ENCODE data around the gene HS3ST4. TPM values are rescaled to one million over a fixed set of nuclear protein-coding genes. Genes with fewer than 3 reads are reported as not detected.
A peak's percentile ranks its signal among the peaks of the same experiment; 100 is the strongest.

The HS3ST4 gene
- total and polyA plus RNA-seq, 2 donors from 2014 or later: not detected

GRCh38 chr16:25888868-25889267, 197.1 kb downstream of the HS3ST4 start:
- no peak overlapping the region for H3K9ac ChIP-seq (ENCODE audit: low read length in 3 of 3)
- TF ChIP-seq CTCF (IDR thresholded peaks at IDR 0.05; ENCODE audit: borderline replicate concordance, extremely low read depth, insufficient read depth): no peak
- intact Hi-C loops (cut with DNase I): no loop called here
- no peaks in the 10 kb centered on the region for H3K9me3 ChIP-seq (ENCODE audit: control insufficient read depth in 2 of 3, insufficient read depth in 1 of 3, low read length in 3 of 3)
- DNase-seq (no peak), FAIRE-seq (no peak)
- no peak overlapping the region for H3K4me3 ChIP-seq (ENCODE audit: low read length in 3 of 3)
- H3K27me3 ChIP-seq (ENCODE audit: control insufficient read depth, insufficient read depth, low read length): no peaks in the 10 kb centered on the region
- H3K36me3 ChIP-seq (ENCODE audit: control insufficient read depth in 2 of 3, insufficient read depth in 3 of 3, low read length in 3 of 3): no peaks in the 10 kb centered on the region
- no peaks in the 10 kb centered on the region for H3K4me1 ChIP-seq (ENCODE audit: control insufficient read depth in 2 of 3, insufficient read depth in 2 of 3, low read depth in 1 of 3, low read length in 3 of 3)
- H3K27ac ChIP-seq (ENCODE audit: low read depth in 2 of 2, low read length in 2 of 2): no peak overlapping the region

- H3K27ac ChIP-seq (ENCODE audit: low read depth in 2 of 2, low read length in 2 of 2): no peak overlapping the region
- DNase-seq (no peak), FAIRE-seq (no peak)
- no peak overlapping the region for H3K9ac ChIP-seq (ENCODE audit: low read length in 3 of 3)
- no peak for TF ChIP-seq CTCF (IDR thresholded peaks at IDR 0.05; ENCODE audit: borderline replicate concordance, extremely low read depth, insufficient read depth)
- no peaks in the 10 kb centered on the region for H3K36me3 ChIP-seq (ENCODE audit: control insufficient read depth in 2 of 3, insufficient read depth in 3 of 3, low read length in 3 of 3)
- no peak overlapping the region for H3K4me3 ChIP-seq (ENCODE audit: low read length in 3 of 3)
- peaks cover 0 to 3% (median 3%) of the 10 kb centered on the region in 3 donors for H3K4me1 ChIP-seq (ENCODE audit: control insufficient read depth in 2 of 3, insufficient read depth in 2 of 3, low read depth in 1 of 3, low read length in 3 of 3)
- intact Hi-C loops (cut with DNase I): no loop called here
- H3K27me3 ChIP-seq (ENCODE audit: control insufficient read depth, insufficient read depth, low read length): no peaks in the 10 kb centered on the region
- H3K9me3 ChIP-seq (ENCODE audit: control insufficient read depth in 2 of 3, insufficient read depth in 1 of 3, low read length in 3 of 3): no peaks in the 10 kb centered on the region
Observed at GRCh38 chr16:25893332-25893731, 201.6 kb downstream of the HS3ST4 start.

- H3K27ac ChIP-seq (ENCODE audit: low read depth in 2 of 2, low read length in 2 of 2): no peak overlapping the region
- no peaks in the 10 kb centered on the region for H3K36me3 ChIP-seq (ENCODE audit: control insufficient read depth in 2 of 3, insufficient read depth in 3 of 3, low read length in 3 of 3)
- no peak for TF ChIP-seq CTCF (IDR thresholded peaks at IDR 0.05; ENCODE audit: borderline replicate concordance, extremely low read depth, insufficient read depth)
- DNase-seq (peak in 3 of 5 donors; percentile 11 to 55 (median 50)), FAIRE-seq (no peak)
- H3K27me3 ChIP-seq (ENCODE audit: control insufficient read depth, insufficient read depth, low read length): no peaks in the 10 kb centered on the region
- peaks cover 0 to 3% (median 3%) of the 10 kb centered on the region in 3 donors for H3K4me1 ChIP-seq (ENCODE audit: control insufficient read depth in 2 of 3, insufficient read depth in 2 of 3, low read depth in 1 of 3, low read length in 3 of 3)
- H3K4me3 ChIP-seq (ENCODE audit: low read length in 3 of 3): no peak overlapping the region
- no peak overlapping the region for H3K9ac ChIP-seq (ENCODE audit: low read length in 3 of 3)
- no peaks in the 10 kb centered on the region for H3K9me3 ChIP-seq (ENCODE audit: control insufficient read depth in 2 of 3, insufficient read depth in 1 of 3, low read length in 3 of 3)
- intact Hi-C loops (cut with DNase I): no loop called here
Observed at GRCh38 chr16:25894093-25894492, 202.3 kb downstream of the HS3ST4 start.

- no peak overlapping the region for H3K9ac ChIP-seq (ENCODE audit: low read length in 3 of 3)
- no peaks in the 10 kb centered on the region for H3K27me3 ChIP-seq (ENCODE audit: control insufficient read depth, insufficient read depth, low read length)
- H3K27ac ChIP-seq (ENCODE audit: low read depth in 2 of 2, low read length in 2 of 2): no peak overlapping the region
- FAIRE-seq (no peak), DNase-seq (peak in 4 of 5 donors; percentile 88 to 95 (median 92))
- no peaks in the 10 kb centered on the region for H3K36me3 ChIP-seq (ENCODE audit: control insufficient read depth in 2 of 3, insufficient read depth in 3 of 3, low read length in 3 of 3)
- H3K4me1 ChIP-seq (ENCODE audit: control insufficient read depth in 2 of 3, insufficient read depth in 2 of 3, low read depth in 1 of 3, low read length in 3 of 3): peaks cover 0 to 3% (median 3%) of the 10 kb centered on the region in 3 donors
- no peak for TF ChIP-seq CTCF (IDR thresholded peaks at IDR 0.05; ENCODE audit: borderline replicate concordance, extremely low read depth, insufficient read depth)
- H3K9me3 ChIP-seq (ENCODE audit: control insufficient read depth in 2 of 3, insufficient read depth in 1 of 3, low read length in 3 of 3): no peaks in the 10 kb centered on the region
- intact Hi-C loops (cut with DNase I): no loop called here
- no peak overlapping the region for H3K4me3 ChIP-seq (ENCODE audit: low read length in 3 of 3)
Observed at GRCh38 chr16:25895380-25895779, 203.6 kb downstream of the HS3ST4 start.
